ENCODE measurements around the gene GRM8. TPM values are rescaled to one million over a fixed set of nuclear protein-coding genes. Genes with fewer than 3 reads are reported as not detected.

The GRM8 gene
- total RNA-seq, 3 donors from 2014 or later: not detected

GRCh38 chr7:127207230-127207629 is 45.5 kb downstream of the GRM8 start:
- H3K27me3 ChIP-seq: no peaks in the 10 kb centered on the region
- no peak overlapping the region for H3K27ac ChIP-seq
- no peaks in the 10 kb centered on the region for H3K36me3 ChIP-seq
- H3K9me3 ChIP-seq: no peaks in the 10 kb centered on the region
- no peak overlapping the region for H3K4me3 ChIP-seq
- no peaks in the 10 kb centered on the region for H3K4me1 ChIP-seq
- TF ChIP-seq, protein P1, sequence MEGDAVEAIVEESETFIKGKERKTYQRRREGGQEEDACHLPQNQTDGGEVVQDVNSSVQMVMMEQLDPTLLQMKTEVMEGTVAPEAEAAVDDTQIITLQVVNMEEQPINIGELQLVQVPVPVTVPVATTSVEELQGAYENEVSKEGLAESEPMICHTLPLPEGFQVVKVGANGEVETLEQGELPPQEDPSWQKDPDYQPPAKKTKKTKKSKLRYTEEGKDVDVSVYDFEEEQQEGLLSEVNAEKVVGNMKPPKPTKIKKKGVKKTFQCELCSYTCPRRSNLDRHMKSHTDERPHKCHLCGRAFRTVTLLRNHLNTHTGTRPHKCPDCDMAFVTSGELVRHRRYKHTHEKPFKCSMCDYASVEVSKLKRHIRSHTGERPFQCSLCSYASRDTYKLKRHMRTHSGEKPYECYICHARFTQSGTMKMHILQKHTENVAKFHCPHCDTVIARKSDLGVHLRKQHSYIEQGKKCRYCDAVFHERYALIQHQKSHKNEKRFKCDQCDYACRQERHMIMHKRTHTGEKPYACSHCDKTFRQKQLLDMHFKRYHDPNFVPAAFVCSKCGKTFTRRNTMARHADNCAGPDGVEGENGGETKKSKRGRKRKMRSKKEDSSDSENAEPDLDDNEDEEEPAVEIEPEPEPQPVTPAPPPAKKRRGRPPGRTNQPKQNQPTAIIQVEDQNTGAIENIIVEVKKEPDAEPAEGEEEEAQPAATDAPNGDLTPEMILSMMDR (IDR thresholded peaks at IDR 0.05): no peak
- intact Hi-C loops (cut with DNase I; ENCODE audit: low total_unique reads): loop anchor here (5.0 kb wide), 1 partner anchor 505 kb away; no protein-coding TSS in a partner anchor
- no peak for DNase-seq (ENCODE audit: low spot score in 2 of 2)

DNA sequence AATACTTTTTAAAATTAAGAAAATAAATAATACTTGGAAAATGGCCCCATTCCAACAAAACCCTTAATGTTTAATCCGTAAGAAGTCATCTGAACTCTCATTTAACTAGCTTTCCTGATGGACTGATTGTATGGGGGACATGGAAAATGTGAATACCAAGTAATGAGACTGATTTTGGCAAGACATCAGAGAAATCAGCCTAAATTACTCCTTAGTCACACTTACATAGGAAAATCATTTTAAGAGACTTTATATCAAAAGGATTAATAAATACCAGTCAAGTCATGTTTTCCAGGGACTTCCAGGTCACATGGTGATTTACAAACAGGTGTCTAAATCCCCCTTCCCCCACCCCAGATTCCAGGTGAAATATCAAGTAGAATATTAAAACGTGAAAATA is 58.2 kb downstream of the GRM8 start:
- H3K36me3 ChIP-seq: no peaks in the 10 kb centered on the region
- H3K4me3 ChIP-seq: no peak overlapping the region
- no peaks in the 10 kb centered on the region for H3K27me3 ChIP-seq
- intact Hi-C loops (cut with DNase I; ENCODE audit: low total_unique reads): no loop called here
- no peak for DNase-seq (ENCODE audit: low spot score in 2 of 2)
- H3K27ac ChIP-seq: no peak overlapping the region
- TF ChIP-seq POLR2AphosphoS5 (IDR thresholded peaks at IDR 0.05): no peak
- no peak for TF ChIP-seq POLR2A (IDR thresholded peaks at IDR 0.05)
- TF ChIP-seq, protein P1 (IDR thresholded peaks at IDR 0.05): no peak
- no peaks in the 10 kb centered on the region for H3K4me1 ChIP-seq
- H3K9me3 ChIP-seq: no peaks in the 10 kb centered on the region

DNA sequence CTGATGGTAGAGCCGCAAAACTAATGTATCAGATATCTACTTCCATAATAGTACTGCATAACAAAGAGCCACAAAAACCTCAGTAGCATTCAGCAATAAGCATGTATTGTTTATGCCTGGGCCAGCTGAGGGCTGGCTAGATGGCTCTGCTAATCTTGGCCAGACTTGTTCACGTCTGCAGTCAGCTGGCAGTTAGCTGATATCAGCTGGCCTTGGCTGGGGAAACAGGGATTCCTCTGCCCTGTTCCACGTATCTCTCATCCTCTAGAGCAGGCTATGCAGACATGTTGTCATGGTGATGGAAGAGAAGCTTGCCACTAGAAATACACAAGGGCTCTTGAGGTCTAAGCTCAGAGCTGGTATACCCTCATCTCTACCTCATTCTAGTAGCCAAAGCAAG is 62.9 kb downstream of the GRM8 start:
- no peak for DNase-seq (ENCODE audit: low spot score in 2 of 2)
- no peak overlapping the region for H3K27ac ChIP-seq
- H3K9me3 ChIP-seq: no peaks in the 10 kb centered on the region
- no peaks in the 10 kb centered on the region for H3K27me3 ChIP-seq
- no peak overlapping the region for H3K4me3 ChIP-seq
- no peaks in the 10 kb centered on the region for H3K36me3 ChIP-seq
- TF ChIP-seq, protein P1 (IDR thresholded peaks at IDR 0.05): no peak
- no peak for TF ChIP-seq POLR2AphosphoS5 (IDR thresholded peaks at IDR 0.05)
- TF ChIP-seq POLR2A (IDR thresholded peaks at IDR 0.05): no peak
- no peaks in the 10 kb centered on the region for H3K4me1 ChIP-seq
- intact Hi-C loops (cut with DNase I; ENCODE audit: low total_unique reads): no loop called here

- no peaks in the 10 kb centered on the region for H3K27me3 ChIP-seq
- no peak for DNase-seq (ENCODE audit: low spot score in 2 of 2)
- no peaks in the 10 kb centered on the region for H3K4me1 ChIP-seq
- H3K4me3 ChIP-seq: no peak overlapping the region
- H3K27ac ChIP-seq: no peak overlapping the region
- TF ChIP-seq POLR2A (IDR thresholded peaks at IDR 0.05) (no peak), POLR2AphosphoS5 (IDR thresholded peaks at IDR 0.05) (no peak)
- TF ChIP-seq, protein P1 (IDR thresholded peaks at IDR 0.05): no peak
- no peaks in the 10 kb centered on the region for H3K9me3 ChIP-seq
- H3K36me3 ChIP-seq: no peaks in the 10 kb centered on the region
- intact Hi-C loops (cut with DNase I; ENCODE audit: low total_unique reads): no loop called here
These were observed 63.7 kb downstream of the GRM8 start for GRCh38 chr7:127189074-127189473.

- no peaks in the 10 kb centered on the region for H3K9me3 ChIP-seq
- TF ChIP-seq POLR2AphosphoS5 (IDR thresholded peaks at IDR 0.05) (no peak), POLR2A (IDR thresholded peaks at IDR 0.05) (no peak)
- TF ChIP-seq, protein P1 (IDR thresholded peaks at IDR 0.05): no peak
- no peaks in the 10 kb centered on the region for H3K36me3 ChIP-seq
- H3K4me3 ChIP-seq: no peak overlapping the region
- H3K27ac ChIP-seq: no peak overlapping the region
- no peak for DNase-seq (ENCODE audit: low spot score in 2 of 2)
- intact Hi-C loops (cut with DNase I; ENCODE audit: low total_unique reads): no loop called here
- no peaks in the 10 kb centered on the region for H3K27me3 ChIP-seq
- no peaks in the 10 kb centered on the region for H3K4me1 ChIP-seq
These were observed 65.0 kb downstream of the GRM8 start for GRCh38 chr7:127187740-127188139.

All from breast epithelium (tissue), 4 donors.